ENCODE results near the gene DTX1.

DTX1 gene

GRCh38 chr12:113136990-113137511 lies 80.5 kb downstream of the DTX1 start:
- no peak overlapping the region for H3K4me3 ChIP-seq (ENCODE audit: low read length)
- peaks cover 32% of the 10 kb centered on the region for H3K79me2 ChIP-seq (ENCODE audit: control insufficient read depth, low read length)
- peaks cover 62% of the 10 kb centered on the region for H3K4me1 ChIP-seq (ENCODE audit: control insufficient read depth, low read length)
- H3K9me3 ChIP-seq (ENCODE audit: control insufficient read depth, insufficient read depth, low read length) = no peaks in the 10 kb centered on the region
- H3K27ac ChIP-seq (ENCODE audit: low read depth, low read length) = no peak overlapping the region
- peaks cover 9% of the 10 kb centered on the region for H3F3A ChIP-seq (ENCODE audit: control insufficient read depth, insufficient read depth)
- no peak for TF ChIP-seq EZH2phosphoT487 (IDR thresholded peaks at IDR 0.05; ENCODE audit: borderline replicate concordance, low read length)
- no peak for TF ChIP-seq CTCF (IDR thresholded peaks at IDR 0.05; ENCODE audit: low read depth, low read length, poor library complexity, severe bottlenecking)
- H3K27me3 ChIP-seq (ENCODE audit: control insufficient read depth, low read length) = no peaks in the 10 kb centered on the region
- H3K9me2 ChIP-seq (replicated peaks; ENCODE audit: control insufficient read depth, low read length) = no peaks in the 10 kb centered on the region
- H3K36me3 ChIP-seq (ENCODE audit: control insufficient read depth, low read length) = peaks cover 3% of the 10 kb centered on the region; the same call in 1 of the 2 replicates
- no peak overlapping the region for H3K4me2 ChIP-seq (ENCODE audit: low read length)
- H4K20me1 ChIP-seq (ENCODE audit: control insufficient read depth, insufficient read depth, low read depth, low read length) = no peaks in the 10 kb centered on the region

- Histone ChIP-seq H3K9me3 (ENCODE audit: control insufficient read depth, insufficient read depth, low read length) (no peaks in the 10 kb centered on the region), H3K4me3 (ENCODE audit: low read length) (no peak overlapping the region), H3K36me3 (ENCODE audit: control insufficient read depth, low read length) (peaks cover 3% of the 10 kb centered on the region; the same call in 1 of the 2 replicates), H3F3A (ENCODE audit: control insufficient read depth, insufficient read depth) (peaks cover 9% of the 10 kb centered on the region), H3K9me2 (replicated peaks; ENCODE audit: control insufficient read depth, low read length) (no peaks in the 10 kb centered on the region), H3K4me2 (ENCODE audit: low read length) (no peak overlapping the region), H3K27ac (ENCODE audit: low read depth, low read length) (no peak overlapping the region), H3K79me2 (ENCODE audit: control insufficient read depth, low read length) (peaks cover 23% of the 10 kb centered on the region), H3K27me3 (ENCODE audit: control insufficient read depth, low read length) (no peaks in the 10 kb centered on the region), H4K20me1 (ENCODE audit: control insufficient read depth, insufficient read depth, low read depth, low read length) (no peaks in the 10 kb centered on the region), H3K4me1 (ENCODE audit: control insufficient read depth, low read length) (peaks cover 64% of the 10 kb centered on the region)
- no peak for TF ChIP-seq EZH2phosphoT487 (IDR thresholded peaks at IDR 0.05; ENCODE audit: borderline replicate concordance, low read length)
- TF ChIP-seq CTCF (IDR thresholded peaks at IDR 0.05; ENCODE audit: low read depth, low read length, poor library complexity, severe bottlenecking) = no peak
These were observed 81.6 kb downstream of the DTX1 start for GRCh38 chr12:113137861-113138783.

- H4K20me1 ChIP-seq (ENCODE audit: control insufficient read depth, insufficient read depth, low read depth, low read length) = no peaks in the 10 kb centered on the region
- H3K79me2 ChIP-seq (ENCODE audit: control insufficient read depth, low read length) = peaks cover 16% of the 10 kb centered on the region
- TF ChIP-seq EZH2phosphoT487 (IDR thresholded peaks at IDR 0.05; ENCODE audit: borderline replicate concordance, low read length) = no peak
- TF ChIP-seq CTCF (IDR thresholded peaks at IDR 0.05; ENCODE audit: low read depth, low read length, poor library complexity, severe bottlenecking) = no peak
- H3K27me3 ChIP-seq (ENCODE audit: control insufficient read depth, low read length) = no peaks in the 10 kb centered on the region
- no peaks in the 10 kb centered on the region for H3K9me3 ChIP-seq (ENCODE audit: control insufficient read depth, insufficient read depth, low read length)
- peaks cover 62% of the 10 kb centered on the region for H3K4me1 ChIP-seq (ENCODE audit: control insufficient read depth, low read length)
- no peaks in the 10 kb centered on the region for H3K9me2 ChIP-seq (replicated peaks; ENCODE audit: control insufficient read depth, low read length)
- H3K36me3 ChIP-seq (ENCODE audit: control insufficient read depth, low read length) = peaks cover 3% of the 10 kb centered on the region; the same call in 1 of the 2 replicates
- H3K4me3 ChIP-seq (ENCODE audit: low read length) = no peak overlapping the region
- no peak overlapping the region for H3K4me2 ChIP-seq (ENCODE audit: low read length)
- H3F3A ChIP-seq (ENCODE audit: control insufficient read depth, insufficient read depth) = peaks cover 9% of the 10 kb centered on the region
- no peak overlapping the region for H3K27ac ChIP-seq (ENCODE audit: low read depth, low read length)
These were observed 82.3 kb downstream of the DTX1 start for GRCh38 chr12:113138826-113139225.
